GM21423 (cell line): ENCODE data around the gene DHRS2.

Experiments used
- ATAC-seq: cut with Tn5 transposase; IDR thresholded peaks from one replicate; pipeline ENCODE4 v1.9.1; 2021; ENCODE audit warnings: mild to moderate bottlenecking, moderate library complexity; ENCODE audit not compliant: unreplicated experiment

DHRS2 gene

DNA sequence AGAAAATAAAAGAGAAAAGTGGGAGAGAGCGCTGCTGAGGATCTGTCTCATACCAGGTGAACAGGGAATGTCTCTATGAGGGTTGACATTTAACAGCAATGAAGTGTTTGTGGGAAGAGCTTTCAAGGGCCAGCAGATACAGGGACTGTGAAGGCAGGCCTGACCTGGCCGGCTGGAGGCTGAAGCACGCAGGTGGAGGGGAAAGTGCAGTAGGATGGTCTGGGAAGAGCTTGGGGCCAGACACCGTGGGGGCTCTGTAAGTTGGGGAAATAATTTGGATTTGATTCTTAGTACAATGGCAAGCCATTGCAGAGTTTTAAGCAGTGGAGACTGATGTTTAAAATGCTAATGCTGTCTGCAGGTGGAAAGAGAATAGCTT is 23.8 kb upstream of the DHRS2 start:
- ATAC-seq: no peak

DNA sequence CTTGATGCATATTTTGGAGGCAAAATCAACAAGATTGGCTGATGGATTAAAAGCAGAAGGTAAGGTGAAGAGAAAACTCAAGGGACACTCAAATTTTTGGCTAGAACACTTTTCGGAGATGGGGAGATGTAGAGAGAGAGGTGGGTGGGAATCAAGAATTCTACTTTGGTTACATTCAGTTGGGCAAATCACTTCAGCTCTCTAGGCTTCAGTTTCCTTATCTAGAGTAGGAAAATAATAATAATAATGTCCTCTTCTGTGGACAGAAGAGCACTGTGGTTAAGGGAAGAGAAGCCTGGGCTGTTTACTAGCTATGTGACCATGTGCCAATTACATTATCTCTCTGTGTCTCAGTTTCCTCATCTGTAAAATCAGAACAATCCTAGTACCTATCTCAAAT is 23.4 kb upstream of the DHRS2 start:
- ATAC-seq: no peak

DNA sequence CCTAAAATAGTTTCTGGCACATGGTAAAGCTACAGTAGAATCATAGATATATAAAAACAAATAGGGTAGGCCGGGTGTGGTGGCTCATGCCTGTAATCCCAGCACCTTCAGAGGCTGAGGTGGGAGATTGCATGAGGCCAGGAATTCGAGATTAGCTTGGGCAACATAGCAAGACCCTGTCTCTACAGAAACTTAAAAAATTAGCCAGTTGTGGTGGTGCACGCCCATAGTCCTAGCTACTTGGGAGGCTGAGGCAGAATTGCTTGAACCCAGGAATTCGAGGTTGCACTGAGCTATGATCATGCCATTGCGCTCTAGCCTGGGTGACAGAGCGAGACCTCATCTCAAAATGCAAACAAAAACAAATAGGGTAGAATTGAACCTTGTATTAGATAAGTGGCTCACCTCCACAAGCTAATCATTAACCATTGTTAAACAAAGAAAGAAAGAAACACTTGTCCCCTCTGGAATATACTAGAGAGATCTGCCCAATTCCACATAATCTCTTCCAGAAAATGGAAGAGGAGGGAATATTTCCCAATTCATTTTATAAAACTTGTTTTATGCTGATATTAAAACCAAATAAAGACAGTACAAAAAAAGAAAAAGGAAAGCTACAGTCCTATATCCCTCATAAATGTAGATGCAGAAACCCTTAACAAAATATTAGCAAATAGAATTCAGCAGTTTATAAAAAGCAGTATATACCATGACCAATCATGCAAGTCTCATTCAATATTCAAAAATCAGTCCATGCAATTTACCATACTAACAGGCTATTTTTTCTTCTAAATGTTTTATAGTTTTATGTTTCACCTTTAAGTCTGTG is 22.7 kb upstream of the DHRS2 start:
- ATAC-seq: no peak

DNA sequence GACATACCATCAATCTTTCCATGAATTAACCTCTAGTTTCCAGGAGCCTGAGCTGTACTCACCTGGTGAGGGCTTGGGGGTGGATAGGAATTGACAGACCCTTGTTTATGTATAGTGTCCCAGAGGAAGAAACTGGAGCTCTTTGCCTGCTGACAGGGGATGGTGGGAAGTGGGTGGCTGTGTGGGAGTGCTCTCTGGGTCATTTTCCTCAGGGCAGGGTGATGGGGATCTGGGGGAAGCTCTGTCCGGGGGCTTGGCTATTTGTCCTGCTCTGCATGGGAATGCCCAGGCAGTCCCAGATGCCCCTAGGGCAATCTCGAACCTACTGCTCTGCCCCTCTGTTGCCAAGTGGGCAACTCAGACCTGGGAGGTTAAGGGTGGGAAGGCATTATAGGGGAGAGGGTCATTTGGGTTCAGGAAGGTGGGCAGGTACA is 21.8 kb upstream of the DHRS2 start:
- no peak for ATAC-seq

DNA sequence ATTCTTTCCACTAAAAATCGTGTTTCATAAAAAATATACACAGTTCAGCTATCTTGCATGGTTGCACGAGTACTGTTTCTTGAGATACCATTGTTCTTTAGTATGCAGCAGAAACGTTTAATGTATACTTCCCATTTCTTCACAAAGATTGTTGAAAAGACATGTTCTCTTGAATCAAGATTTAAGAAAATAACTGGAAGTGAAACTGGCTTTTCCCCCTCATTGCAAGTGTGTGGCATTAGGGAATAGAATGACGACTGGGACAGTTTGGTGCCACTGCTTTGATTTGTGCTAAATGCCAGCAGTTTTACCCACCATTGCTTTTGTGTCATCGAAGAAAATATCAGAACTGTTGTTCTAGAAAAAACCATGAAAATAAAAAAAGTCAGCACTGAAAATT is 20.3 kb upstream of the DHRS2 start:
- no peak for ATAC-seq

DNA sequence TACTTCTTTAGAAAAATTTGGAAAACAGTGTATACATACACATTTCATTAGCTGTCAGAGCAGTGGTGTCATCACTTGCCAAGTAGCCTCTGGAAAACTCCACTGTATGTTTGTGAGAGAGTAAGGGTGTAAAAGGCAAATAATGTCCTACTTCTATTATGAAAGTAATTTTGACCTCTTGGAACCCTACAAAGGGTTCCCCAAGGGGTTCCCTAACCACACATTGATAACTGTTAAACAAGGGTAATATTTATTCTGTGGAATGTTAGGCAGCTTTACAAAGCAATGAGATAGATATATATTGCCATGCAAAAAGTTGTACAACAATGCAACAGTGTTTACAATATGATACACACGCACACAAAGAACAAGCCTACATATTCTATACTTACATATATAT is 18.6 kb upstream of the DHRS2 start:
- ATAC-seq: no peak

DNA sequence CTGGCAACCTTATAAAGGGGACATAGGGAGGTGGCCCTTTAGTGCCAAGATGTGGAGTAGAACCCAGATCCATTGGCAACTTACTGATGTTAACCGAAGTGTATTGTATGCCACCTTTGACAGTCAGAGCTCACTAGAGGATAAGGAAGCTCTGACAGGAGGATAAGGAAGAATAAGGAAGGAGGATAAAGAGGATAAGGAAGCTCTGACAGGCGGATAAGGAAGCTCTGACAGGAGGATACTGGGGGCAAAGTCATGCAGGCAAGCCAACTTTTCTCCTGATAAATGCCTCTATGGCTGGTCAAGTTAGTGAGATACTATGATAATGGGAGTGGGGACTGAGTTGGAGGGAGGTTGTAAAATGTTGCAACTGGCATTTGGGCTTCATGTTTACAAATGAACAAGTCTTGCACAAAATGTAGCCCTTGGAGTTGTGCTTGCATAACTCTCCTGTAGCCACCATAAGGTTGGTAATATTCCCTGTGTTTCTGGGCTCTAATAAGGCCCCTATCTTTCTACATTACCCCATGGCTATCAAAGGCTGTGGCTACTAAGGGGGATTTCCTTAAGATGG is 17.7 kb upstream of the DHRS2 start:
- ATAC-seq: no peak

DNA sequence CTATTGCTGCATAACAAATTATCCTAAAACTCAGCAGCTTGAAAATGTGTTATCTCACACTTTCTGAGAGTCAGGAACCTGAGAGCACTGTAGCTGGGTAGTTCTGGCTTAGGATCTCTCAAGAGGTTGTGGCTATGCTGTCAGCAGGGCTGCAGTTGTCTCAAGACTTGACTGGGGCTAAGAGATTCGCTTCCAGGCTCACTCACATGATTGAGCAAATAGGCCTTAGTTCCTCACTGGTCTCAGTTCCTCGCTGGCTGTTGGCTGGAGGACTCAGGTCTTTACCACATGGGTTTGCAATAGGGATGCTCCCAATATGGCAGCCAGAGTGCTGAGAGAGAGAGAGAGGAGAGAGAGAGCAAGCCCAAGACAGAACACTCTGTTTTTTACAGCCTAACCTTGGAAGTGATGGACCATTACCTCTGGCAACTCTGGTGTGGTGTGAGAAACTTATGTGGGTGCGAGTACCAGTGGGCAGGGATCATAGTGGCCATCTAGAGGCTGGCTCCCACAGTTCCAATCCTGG is 15.9 kb upstream of the DHRS2 start:
- no peak for ATAC-seq

DNA sequence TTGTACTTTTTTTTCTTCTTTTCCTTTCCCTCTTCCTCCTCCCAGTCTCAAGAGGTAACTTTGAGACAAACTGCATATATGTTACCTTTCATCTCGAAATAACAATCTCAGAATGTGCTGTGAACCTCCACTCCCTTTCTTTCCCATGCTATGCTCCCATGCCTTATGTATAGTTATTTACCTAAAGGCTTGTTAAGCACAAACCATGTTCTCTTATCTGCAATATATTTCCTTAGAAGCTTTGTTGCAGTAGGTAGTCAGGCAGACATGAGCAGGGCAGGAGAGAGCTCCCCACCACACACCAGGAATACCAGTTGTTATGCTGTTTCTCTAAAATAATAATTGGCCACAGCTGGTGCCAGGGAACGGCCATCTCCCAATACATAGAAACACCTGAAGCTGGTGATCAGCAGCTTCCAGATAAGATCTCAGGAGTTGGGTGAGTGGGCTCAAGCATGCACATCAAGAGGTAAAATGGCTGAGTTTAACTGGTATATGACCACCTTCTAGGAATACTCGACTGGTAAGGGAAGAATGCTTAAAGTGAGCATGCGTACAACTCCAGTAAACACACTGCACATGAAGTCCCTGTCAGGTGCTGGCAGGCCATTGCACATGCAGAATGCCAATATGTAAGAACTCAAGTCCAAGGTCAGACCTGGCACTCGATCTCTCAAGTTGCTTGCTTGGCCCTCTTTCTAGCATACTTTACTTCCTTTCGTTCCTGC is 14.8 kb upstream of the DHRS2 start:
- no peak for ATAC-seq

DNA sequence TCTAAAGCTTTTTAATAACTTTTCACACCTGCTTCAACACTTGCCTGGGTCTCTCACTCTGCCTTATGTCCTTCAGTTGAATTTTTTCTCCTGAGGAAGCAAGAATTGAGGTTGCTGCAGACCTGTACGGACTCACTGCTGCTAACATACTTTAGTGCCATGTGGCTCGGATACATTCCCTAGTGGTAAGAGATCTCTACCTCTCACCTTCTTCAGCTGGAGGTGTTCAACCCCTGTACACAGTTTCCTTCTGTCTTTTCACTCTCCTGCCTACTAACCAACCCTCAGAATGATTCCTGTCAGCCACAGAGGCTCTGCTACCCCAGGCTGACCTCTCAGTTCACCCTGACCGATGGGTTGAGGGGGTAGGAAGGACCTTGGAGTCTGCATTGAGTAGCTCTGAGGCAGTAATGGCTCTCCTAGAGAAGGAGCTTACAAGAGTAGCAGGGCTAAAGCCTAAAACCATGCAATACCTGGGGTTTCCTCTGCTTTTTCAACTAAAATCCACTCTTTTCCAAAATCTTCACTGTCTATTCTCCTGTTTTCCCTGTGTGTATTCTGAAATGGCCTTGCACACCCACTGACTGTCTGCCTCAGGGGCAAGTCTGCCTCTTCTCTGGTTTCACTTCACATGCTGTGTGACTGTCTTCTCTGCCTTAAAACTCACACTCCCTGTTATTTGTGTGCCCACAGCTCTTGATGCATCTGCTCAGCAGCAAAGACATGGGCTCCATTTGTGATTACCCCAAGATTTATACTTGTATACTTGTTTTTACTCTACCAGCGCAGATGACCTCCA is 14.0 kb upstream of the DHRS2 start:
- no peak for ATAC-seq

DNA sequence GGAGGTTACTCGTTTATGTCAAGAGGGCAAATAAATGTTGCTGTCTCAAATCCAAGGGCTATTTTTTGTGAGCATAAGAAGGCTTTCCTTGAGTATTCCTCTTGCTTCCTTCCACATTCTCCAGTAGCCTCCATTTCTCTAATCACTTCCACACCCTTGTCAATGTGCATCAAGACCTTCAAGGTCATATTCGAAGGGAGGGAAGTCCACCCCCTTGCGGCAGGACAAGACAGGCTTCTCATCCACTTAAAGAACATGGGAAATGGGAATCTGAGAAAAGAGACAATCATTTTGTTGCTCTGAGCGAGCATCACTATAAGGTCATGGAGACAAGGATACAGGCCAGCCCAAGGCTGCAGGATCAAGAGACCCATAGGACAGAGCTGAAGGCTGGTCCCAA is 13.2 kb upstream of the DHRS2 start:
- no peak for ATAC-seq

DNA sequence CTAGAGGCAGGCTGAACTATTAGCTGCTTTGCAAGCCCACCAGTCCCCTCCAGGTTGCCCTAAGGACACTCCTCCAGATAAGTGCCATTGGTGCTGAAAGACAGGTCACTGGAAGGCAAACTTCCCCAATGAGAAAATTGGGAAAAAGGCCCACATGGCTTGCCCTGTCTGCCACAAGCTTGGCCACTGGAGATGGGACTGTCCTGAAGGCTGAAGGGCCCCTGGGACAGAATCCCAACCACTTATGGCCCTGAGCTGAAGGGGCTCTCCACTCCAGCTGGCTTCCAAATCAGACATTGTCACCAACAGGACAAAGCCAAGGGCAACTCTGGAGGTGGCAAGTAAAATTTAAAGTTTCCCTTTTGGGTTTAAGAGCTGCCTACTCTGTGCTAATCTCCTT is 12.2 kb upstream of the DHRS2 start:
- ATAC-seq: no peak

DNA sequence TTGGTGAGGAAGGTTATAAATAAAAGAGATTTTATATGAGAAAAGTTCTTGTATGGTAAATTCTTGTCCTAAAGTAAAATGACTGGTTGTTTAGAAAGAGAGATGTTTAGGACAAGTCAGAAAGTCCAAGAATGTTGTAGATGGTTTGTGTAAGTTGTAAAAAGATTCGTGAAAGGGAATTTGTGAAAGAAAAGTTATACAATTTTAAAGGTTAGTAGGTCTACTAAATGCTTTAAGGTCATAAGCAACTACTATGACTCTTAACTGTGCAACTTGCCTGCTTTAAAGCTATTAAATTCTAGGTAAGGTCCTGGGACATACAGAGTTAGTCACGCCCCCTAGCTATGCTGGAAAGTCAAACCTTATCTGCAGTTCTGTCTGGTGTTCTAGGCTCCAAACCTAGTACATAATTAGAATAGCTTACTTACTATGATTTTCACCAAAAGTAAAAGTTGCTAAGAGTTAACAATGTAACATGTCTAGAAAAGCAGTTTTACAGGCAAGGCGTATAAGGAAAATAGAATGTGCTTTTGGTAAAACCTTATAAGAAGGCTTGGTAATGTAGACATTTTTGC is 11.2 kb upstream of the DHRS2 start:
- no peak for ATAC-seq

DNA sequence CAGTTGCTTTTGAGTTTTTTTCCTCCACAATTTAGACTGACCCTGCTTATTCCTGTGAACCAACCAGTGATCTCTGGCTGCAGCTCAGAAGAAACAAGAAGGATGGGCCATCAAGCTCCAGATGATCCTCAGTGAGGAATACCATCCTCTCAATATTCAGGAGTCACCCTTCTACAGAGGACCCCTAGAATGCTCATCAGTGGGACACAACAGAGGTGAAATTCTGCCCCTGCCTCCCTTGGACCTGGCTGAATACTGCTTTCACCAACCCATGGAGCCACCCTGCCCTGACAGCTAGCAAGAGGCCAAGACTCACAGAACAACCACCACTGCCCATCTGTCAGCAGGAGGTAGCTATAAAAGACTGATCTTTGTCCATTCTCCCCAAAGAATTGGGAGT is 9.2 kb upstream of the DHRS2 start:
- ATAC-seq: no peak

DNA sequence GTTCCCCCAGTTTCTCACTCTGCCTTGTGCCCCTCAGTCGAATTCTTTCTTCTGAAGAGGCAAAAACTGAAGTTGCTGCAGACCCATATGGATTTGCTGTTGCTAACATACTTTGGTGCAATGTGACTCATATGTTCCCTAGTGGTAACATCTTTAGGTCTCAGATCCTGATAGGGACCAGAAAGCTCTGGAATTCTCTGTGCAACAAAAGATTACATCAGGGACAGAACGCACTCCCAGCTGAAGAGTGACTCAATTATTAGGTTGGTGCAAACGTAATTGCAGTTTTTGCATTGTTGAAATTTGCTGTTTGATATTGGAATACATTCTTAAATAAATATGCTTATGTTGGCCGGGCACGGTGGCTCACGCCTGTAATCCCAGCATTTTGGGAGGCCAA is 8.2 kb upstream of the DHRS2 start:
- ATAC-seq: no peak

DNA sequence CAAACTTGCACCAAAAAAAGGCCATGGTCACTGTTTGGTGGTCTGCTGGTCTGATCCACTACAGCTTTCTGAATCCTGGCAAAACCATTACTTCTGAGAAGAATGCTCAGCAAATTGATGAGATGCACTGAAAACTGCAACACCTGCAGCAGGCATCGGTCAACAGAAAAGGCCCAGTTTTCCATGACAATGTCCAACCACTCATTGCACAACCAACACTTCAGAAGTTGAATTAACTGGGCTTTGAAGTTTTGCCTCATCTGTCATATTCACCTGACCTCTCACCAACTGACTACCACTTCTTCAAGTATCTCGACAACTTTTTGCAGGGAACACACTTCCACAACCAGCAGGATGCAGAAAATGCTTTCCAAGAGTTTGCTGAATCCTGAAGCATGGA is 7.0 kb upstream of the DHRS2 start:
- ATAC-seq: no peak

DNA sequence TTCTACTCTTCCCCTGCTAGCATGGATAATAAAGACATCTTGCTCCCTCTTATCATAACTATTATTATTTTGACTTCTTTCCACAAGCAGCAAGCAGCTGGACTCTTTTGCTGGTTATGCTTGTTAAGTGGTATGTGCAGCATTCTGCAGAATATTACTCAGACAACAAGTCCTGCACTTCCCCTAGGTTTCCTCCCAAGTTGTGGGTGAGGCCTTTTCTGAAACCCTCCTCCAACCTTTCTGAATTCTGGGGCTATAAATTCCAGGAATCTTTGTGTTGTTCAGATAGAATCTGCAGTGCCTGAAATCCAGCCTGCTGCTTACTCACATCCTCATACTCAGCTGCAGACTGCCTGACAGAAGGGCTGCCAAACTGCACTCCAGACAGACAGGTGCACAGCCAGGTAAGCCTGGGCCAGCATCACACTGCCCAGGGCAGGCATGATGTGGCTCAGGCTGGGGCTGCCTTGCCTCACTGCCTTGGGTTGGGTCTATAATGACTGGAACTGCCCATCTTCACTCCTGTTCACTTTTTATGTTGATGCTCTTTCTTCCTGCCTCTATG is 6.2 kb upstream of the DHRS2 start:
- ATAC-seq: no peak

DNA sequence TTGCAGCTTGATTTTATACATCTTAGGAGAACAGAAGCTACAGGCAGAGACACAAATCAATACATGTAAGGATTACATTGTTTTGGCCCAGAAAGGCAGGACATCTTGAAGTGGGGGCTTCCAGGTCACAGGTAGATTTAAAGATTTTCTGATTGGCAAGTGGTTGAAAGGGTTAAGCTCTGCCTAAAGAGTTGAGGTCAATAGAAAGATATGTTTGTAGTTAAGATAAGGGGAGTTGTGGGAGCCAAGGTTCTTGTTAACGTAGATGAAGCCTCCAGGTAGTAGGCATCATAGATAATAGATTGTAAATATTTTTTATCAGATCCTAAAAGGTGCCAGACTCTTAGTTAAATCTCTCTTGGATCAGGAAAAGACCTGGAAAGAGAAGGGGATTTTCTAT is 5.5 kb upstream of the DHRS2 start:
- ATAC-seq: no peak

DNA sequence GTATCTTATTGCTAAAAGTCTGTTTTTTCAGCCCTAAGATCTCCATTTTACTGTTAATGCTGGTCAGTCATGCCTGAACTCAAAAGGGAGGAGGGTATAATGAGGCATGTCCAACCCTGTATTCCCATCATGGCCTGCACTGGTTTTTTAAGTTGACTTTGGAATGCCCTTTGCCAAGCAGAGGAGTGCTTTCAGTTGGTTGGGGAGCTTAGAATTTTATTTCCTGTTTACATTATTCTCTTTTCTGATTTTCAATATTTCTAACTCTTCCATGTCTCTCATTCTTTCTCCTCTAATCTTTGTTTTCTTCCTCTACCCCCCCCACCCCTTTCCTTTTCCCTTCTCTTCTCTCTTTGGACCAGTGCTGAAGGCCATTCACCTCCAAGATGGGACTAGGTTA is 4.9 kb upstream of the DHRS2 start:
- ATAC-seq: no peak

DNA sequence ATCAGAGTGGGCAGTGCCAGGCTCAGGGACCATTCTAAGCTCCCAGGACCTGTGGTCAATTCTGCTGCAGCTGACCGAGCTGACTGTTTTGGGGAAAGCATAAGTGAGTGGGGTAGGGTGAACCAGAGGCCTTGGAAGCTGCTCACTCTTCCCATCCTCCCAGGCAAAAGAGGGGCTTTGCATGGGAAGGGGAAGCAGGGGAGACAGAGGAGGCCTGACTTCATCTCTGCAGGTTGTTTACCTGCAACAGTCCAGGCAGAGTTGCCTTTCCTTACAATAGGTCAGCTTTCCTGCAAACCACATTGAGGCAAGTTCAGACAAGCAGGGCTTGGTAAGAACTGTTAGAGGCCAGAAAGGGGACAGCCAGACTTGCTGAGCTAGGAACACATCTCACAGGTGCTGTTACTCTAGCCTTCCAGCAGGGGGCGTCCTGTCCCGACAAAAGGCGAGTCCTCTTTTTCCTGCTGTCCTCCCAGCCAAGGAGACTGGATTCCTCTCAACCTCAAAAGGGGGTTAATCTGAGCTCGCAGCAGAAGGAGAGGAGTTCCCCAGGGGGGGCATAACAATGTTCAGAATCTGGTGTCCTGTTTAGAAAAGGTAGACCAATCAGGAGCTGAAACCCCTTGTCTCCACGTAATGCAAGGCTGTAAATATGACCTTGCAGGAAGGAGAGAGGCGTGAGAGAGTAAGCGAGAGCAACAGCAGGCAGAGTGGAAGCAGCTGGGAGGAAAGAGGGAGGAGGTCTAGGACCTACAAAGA is 4.3 kb upstream of the DHRS2 start:
- ATAC-seq: no peak
